ENCODE measurements around the gene RO60.

Gene RO60

GRCh38 chr1:193059282-193060114, at the start of gene RO60, which contains the start of gene UCHL5:
Gene RO60, plus strand, starts transcription at chr1:193059612. Its CDS starts 9,443 bp downstream, at chr1:193069055.
Gene UCHL5, minus strand, starts transcription at chr1:193059360. Its CDS starts 100 bp downstream, at chr1:193059260.
- peak within 1 kb of the TSS; percentile 94 for H3K9ac ChIP-seq (ENCODE audit: low read length)
- H3K9me2 ChIP-seq (replicated peaks; ENCODE audit: insufficient read depth, low read length) = no peaks in the 10 kb centered on the region
- no peaks in the 10 kb centered on the region for H4K20me1 ChIP-seq (ENCODE audit: insufficient read depth, low read length)
- peak within 1 kb of the TSS; percentile 86 for H2AFZ ChIP-seq (ENCODE audit: low read length)
- H3K36me3 ChIP-seq (replicated peaks; ENCODE audit: insufficient read depth, low read length) = no peaks in the 10 kb centered on the region
- H3K9me3 ChIP-seq (replicated peaks; ENCODE audit: insufficient read depth, low read length) = no peaks in the 10 kb centered on the region
- H3K27me3 ChIP-seq (replicated peaks; ENCODE audit: insufficient read depth, low read length) = no peaks in the 10 kb centered on the region
- H3K79me2 ChIP-seq (ENCODE audit: low read length) = peaks cover 95% of the 10 kb centered on the region
- peak; percentile 100 for DNase-seq
- H3K4me2 ChIP-seq (ENCODE audit: low read depth, low read length) = peak within 1 kb of the TSS; percentile 65
- H3K27ac ChIP-seq (ENCODE audit: low read length) = peak within 1 kb of the TSS; percentile 87
- peaks cover 20% of the 10 kb centered on the region; the same call in 1 of the 2 replicates for H3K4me1 ChIP-seq (ENCODE audit: low read length)
- H3F3A ChIP-seq (ENCODE audit: insufficient read depth, low read length) = peaks cover 18% of the 10 kb centered on the region
- no peak for TF ChIP-seq CTCF (IDR thresholded peaks at IDR 0.05; ENCODE audit: low read length)
- no peak for TF ChIP-seq EZH2 (optimal IDR thresholded peaks at IDR 0.05; ENCODE audit: low read depth, low read length)
- no peak for TF ChIP-seq EZH2phosphoT487 (IDR thresholded peaks at IDR 0.05; ENCODE audit: low read length)
- H3K4me3 ChIP-seq (ENCODE audit: low read length) = peak within 1 kb of the TSS; percentile 89

GRCh38 chr1:193011406-193011805, 48.0 kb upstream of the RO60 start:
- TF ChIP-seq EZH2 (optimal IDR thresholded peaks at IDR 0.05; ENCODE audit: low read depth, low read length) = no peak
- TF ChIP-seq CTCF (IDR thresholded peaks at IDR 0.05; ENCODE audit: low read length) = no peak
- TF ChIP-seq EZH2phosphoT487 (IDR thresholded peaks at IDR 0.05; ENCODE audit: low read length) = no peak
- H3K79me2 ChIP-seq (ENCODE audit: low read length) = no peaks in the 10 kb centered on the region
- H3K4me3 ChIP-seq (ENCODE audit: low read length) = no peak overlapping the region
- no peaks in the 10 kb centered on the region for H3K4me1 ChIP-seq (ENCODE audit: low read length)
- no peak overlapping the region for H3K9ac ChIP-seq (ENCODE audit: low read length)
- no peak for DNase-seq
- no peaks in the 10 kb centered on the region for H3K9me3 ChIP-seq (replicated peaks; ENCODE audit: insufficient read depth, low read length)
- H3F3A ChIP-seq (ENCODE audit: insufficient read depth, low read length) = no peaks in the 10 kb centered on the region
- 0 out of 2 replicates have a peak, but pooled peaks cover 3% of the 10 kb centered on the region for H3K36me3 ChIP-seq (replicated peaks; ENCODE audit: insufficient read depth, low read length)
- no peak overlapping the region for H3K4me2 ChIP-seq (ENCODE audit: low read depth, low read length)
- H2AFZ ChIP-seq (ENCODE audit: low read length) = no peak overlapping the region
- no peaks in the 10 kb centered on the region for H3K27me3 ChIP-seq (replicated peaks; ENCODE audit: insufficient read depth, low read length)
- H4K20me1 ChIP-seq (ENCODE audit: insufficient read depth, low read length) = no peaks in the 10 kb centered on the region
- H3K27ac ChIP-seq (ENCODE audit: low read length) = no peak overlapping the region
- no peaks in the 10 kb centered on the region for H3K9me2 ChIP-seq (replicated peaks; ENCODE audit: insufficient read depth, low read length)

- Histone ChIP-seq H3K36me3 (replicated peaks; ENCODE audit: insufficient read depth, low read length) (0 out of 2 replicates have a peak, but pooled peaks cover 3% of the 10 kb centered on the region), H4K20me1 (ENCODE audit: insufficient read depth, low read length) (no peaks in the 10 kb centered on the region), H3K9me3 (replicated peaks; ENCODE audit: insufficient read depth, low read length) (no peaks in the 10 kb centered on the region), H3F3A (ENCODE audit: insufficient read depth, low read length) (no peaks in the 10 kb centered on the region), H2AFZ (ENCODE audit: low read length) (no peak overlapping the region), H3K27me3 (replicated peaks; ENCODE audit: insufficient read depth, low read length) (no peaks in the 10 kb centered on the region), H3K9ac (ENCODE audit: low read length) (no peak overlapping the region), H3K9me2 (replicated peaks; ENCODE audit: insufficient read depth, low read length) (no peaks in the 10 kb centered on the region), H3K4me2 (ENCODE audit: low read depth, low read length) (no peak overlapping the region), H3K79me2 (ENCODE audit: low read length) (no peaks in the 10 kb centered on the region), H3K4me3 (ENCODE audit: low read length) (no peak overlapping the region), H3K27ac (ENCODE audit: low read length) (no peak overlapping the region), H3K4me1 (ENCODE audit: low read length) (no peaks in the 10 kb centered on the region)
- no peak for DNase-seq
- TF ChIP-seq CTCF (IDR thresholded peaks at IDR 0.05; ENCODE audit: low read length) = no peak
- no peak for TF ChIP-seq EZH2 (optimal IDR thresholded peaks at IDR 0.05; ENCODE audit: low read depth, low read length)
- TF ChIP-seq EZH2phosphoT487 (IDR thresholded peaks at IDR 0.05; ENCODE audit: low read length) = no peak
Measured at GRCh38 chr1:193013005-193013404, 46.4 kb upstream of the RO60 start.

Data from MM.1S (cell line).